SK-N-SH treated with all-trans-retinoic acid at 6 μM for 48 hours (cell line): Measurements from ENCODE around the gene LIMK2.

Experiments
- ARNTL ChIP-seq: fragments of 450-650 bp; formaldehyde crosslinking; IDR thresholded peaks from 2 replicates; pipeline ENCODE4 v1.5.0; 2020; ENCODE audit warnings: low read depth, mild to moderate bottlenecking, moderate library complexity, borderline replicate concordance
- CREB5 ChIP-seq: fragments of 250-450 bp; sonication (Bioruptor Pico); IDR thresholded peaks from 2 replicates; pipeline ENCODE4 v1.5.1; 2020; ENCODE audit warnings: low read depth, mild to moderate bottlenecking, moderate library complexity
- CSDC2 ChIP-seq: fragments of 250-450 bp; sonication (Bioruptor Pico); IDR thresholded peaks from 2 replicates; pipeline ENCODE4 v1.5.0; 2020; ENCODE audit warnings: mild to moderate bottlenecking, moderate library complexity
- ESRRG ChIP-seq: fragments of 250-450 bp; sonication (Bioruptor Pico); IDR thresholded peaks from 2 replicates; pipeline ENCODE4 v1.6.1; 2021; ENCODE audit warnings: mild to moderate bottlenecking
- GLIS3 ChIP-seq: fragments of 250-450 bp; sonication (Bioruptor Pico); IDR thresholded peaks from 2 replicates; pipeline ENCODE4 v1.5.0; 2020; ENCODE audit warnings: mild to moderate bottlenecking, moderate library complexity
- PPARA ChIP-seq: fragments of 250-450 bp; sonication (Bioruptor Pico); IDR thresholded peaks from 2 replicates; pipeline ENCODE4 v1.5.0; 2020; ENCODE audit warnings: mild to moderate bottlenecking, borderline replicate concordance
- RARB ChIP-seq: fragments of 250-450 bp; sonication (Bioruptor Pico); IDR thresholded peaks from 2 replicates; pipeline ENCODE4 v1.8.0; 2021; ENCODE audit warnings: mild to moderate bottlenecking, moderate library complexity
- TOX ChIP-seq: fragments of 250-450 bp; sonication (Bioruptor Pico); IDR thresholded peaks from 2 replicates; pipeline ENCODE4 v1.8.0; 2021; ENCODE audit warnings: mild to moderate bottlenecking, moderate library complexity, borderline replicate concordance
- ZC3H10 ChIP-seq: fragments of 250-450 bp; sonication (Bioruptor Pico); IDR thresholded peaks from 2 replicates; pipeline ENCODE4 v1.5.1; 2021; ENCODE audit warnings: mild to moderate bottlenecking, moderate library complexity
- ZFP3 ChIP-seq: fragments of 250-450 bp; sonication (Bioruptor Pico); IDR thresholded peaks from 2 replicates; pipeline ENCODE4 v1.5.0; 2020; ENCODE audit warnings: mild to moderate bottlenecking, moderate library complexity
- ZFP30 ChIP-seq: fragments of 450-650 bp; formaldehyde crosslinking; IDR thresholded peaks from 2 replicates; pipeline ENCODE4 v1.5.0; 2022; ENCODE audit warnings: mild to moderate bottlenecking, moderate library complexity
- ZNF8 ChIP-seq: fragments of 450-650 bp; formaldehyde crosslinking; IDR thresholded peaks from 2 replicates; pipeline ENCODE4 v1.5.0; 2020; ENCODE audit warnings: mild to moderate bottlenecking, moderate library complexity
- TF ChIP-seq, protein P1 (sequence below): fragments of 250-450 bp; sonication (Bioruptor Pico); IDR thresholded peaks from 2 replicates; pipeline ENCODE4 v1.5.1; 2021; ENCODE audit warnings: mild to moderate bottlenecking, moderate library complexity

DNA sequence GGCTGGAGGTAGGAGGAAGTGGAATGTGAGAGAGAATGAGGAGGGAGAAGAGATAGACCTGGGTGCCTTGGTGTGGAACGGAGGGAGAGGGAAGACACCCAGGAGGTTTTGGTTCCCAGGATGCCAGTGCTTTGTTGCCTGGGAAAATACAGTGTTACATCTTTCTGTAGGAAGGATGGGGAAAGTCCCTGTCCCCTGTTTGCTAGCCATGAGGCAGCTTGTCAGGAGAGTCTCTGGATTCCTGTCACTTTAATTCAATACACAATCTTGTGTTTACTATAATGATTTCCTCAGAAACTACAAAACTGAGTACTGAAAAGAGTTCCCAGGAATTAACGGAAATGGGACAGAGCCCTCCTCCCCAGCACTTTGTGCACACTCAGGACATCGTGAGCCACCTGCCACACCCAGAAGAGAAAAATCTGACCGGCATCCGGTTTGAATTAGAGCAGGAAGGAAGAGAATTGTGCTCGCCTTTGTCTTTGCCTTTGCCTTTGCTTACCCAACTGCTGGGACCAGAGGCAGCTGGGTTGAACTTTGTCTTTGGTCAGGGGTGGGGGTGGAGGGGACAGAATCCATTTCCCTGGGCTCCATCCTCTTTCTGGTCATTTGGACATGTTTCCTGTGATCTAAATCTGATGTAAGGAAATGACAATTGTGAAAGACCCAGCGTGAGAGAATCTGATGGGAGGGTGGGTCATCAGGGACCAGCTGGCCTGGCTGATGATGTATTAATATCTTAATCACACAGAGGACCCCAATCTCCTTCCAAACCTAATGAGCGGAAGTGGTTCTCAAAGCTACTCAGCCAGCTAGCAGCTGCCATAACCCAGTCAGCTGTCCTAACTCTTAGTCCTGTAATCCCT, 1.3 kb upstream of the LIMK2 start:
- TF ChIP-seq ZFP3 (CRISPR knock-in tag) (no peak), GLIS3 (no peak), CSDC2 (CRISPR knock-in tag) (no peak), ARNTL (CRISPR knock-in tag) (no peak), ZNF8 (CRISPR knock-in tag) (no peak), ZC3H10 (CRISPR knock-in tag) (no peak), ZFP30 (CRISPR knock-in tag) (no peak), ESRRG (CRISPR knock-in tag) (no peak), PPARA (CRISPR knock-in tag) (no peak), CREB5 (no peak), TOX (CRISPR knock-in tag) (no peak), RARB (CRISPR knock-in tag) (no peak)
- TF ChIP-seq, protein P1, sequence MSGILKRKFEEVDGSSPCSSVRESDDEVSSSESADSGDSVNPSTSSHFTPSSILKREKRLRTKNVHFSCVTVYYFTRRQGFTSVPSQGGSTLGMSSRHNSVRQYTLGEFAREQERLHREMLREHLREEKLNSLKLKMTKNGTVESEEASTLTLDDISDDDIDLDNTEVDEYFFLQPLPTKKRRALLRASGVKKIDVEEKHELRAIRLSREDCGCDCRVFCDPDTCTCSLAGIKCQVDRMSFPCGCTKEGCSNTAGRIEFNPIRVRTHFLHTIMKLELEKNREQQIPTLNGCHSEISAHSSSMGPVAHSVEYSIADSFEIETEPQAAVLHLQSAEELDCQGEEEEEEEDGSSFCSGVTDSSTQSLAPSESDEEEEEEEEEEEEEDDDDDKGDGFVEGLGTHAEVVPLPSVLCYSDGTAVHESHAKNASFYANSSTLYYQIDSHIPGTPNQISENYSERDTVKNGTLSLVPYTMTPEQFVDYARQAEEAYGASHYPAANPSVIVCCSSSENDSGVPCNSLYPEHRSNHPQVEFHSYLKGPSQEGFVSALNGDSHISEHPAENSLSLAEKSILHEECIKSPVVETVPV (CRISPR knock-in tag) = no peak
